GM06990 (cell line): ENCODE measurements around the gene PRKAG1.

Source experiments
- DNase-seq: peaks from one replicate; pipeline ENCODE4 v3.0.0-alpha.2; 2011; ENCODE audit not compliant: insufficient read length; ENCODE audit errors: extremely low read depth
- H3K27me3 ChIP-seq: replicated peaks from 2 replicates; pipeline ENCODE4 v1.6.0; 2011; ENCODE audit warnings: low read length; ENCODE audit not compliant: control insufficient read depth, insufficient read depth
- H3K36me3 ChIP-seq: 2 replicates; pipeline ENCODE4 v1.5.1; 2011; ENCODE audit warnings: low read length; ENCODE audit not compliant: control insufficient read depth, insufficient read depth
- H3K4me3 ChIP-seq: replicated peaks from 2 replicates; pipeline ENCODE4 v1.5.1; 2011; ENCODE audit warnings: low read depth, mild to moderate bottlenecking, control low read depth, low read length
- TF ChIP-seq, protein P1 (sequence below): IDR thresholded peaks from 2 replicates; pipeline ENCODE4 v1.5.1; 2011; ENCODE audit warnings: low read length, control low read depth, mild to moderate bottlenecking, inconsistent platforms; ENCODE audit not compliant: insufficient read depth, poor library complexity, severe bottlenecking

PRKAG1 gene

DNA sequence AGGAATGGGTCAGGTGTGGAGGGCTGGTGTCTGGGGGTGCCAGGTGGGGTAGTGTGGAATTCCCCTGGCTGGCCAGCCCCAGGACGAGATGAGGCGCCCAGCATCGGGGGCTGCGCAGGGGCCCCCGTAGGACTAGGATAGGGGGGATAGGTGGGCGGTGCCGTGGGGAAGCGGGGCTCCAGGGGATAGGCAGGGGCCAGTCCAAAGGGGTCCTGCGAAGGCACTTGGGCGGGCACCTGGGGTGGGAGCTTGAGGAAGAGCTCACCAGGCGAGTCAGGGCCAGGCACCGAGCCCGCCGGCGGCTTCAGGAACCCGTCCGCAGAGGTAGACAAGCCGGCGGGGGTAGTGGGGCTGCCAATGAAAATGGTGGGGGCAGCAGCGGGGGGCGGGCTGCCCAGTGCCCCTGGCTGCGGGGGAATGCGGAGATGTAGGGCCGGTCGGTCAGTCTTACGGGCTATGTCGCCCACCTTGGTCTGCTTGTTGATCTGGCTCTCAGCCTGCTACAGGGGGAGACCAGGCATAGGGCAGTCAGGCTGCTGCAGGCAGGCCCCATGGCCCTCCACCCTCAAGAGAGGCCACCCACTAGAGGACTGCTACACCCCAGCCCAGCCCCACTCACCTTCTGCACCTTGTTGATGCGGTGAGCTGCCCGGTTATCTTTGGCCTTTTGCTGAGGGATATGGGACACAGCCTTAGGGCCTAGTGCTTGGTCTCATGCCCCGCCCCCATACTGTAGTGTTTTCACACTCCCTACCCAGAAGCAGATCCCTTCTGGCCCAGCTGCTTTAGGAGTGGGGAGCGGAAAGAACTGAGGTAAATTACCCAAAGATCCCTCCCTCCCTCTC lies 22.7 kb upstream of the PRKAG1 start:
- Histone ChIP-seq H3K4me3 (no peak overlapping the region), H3K36me3 (peaks cover 70% of the 10 kb centered on the region), H3K27me3 (no peaks in the 10 kb centered on the region)
- TF ChIP-seq, protein P1, sequence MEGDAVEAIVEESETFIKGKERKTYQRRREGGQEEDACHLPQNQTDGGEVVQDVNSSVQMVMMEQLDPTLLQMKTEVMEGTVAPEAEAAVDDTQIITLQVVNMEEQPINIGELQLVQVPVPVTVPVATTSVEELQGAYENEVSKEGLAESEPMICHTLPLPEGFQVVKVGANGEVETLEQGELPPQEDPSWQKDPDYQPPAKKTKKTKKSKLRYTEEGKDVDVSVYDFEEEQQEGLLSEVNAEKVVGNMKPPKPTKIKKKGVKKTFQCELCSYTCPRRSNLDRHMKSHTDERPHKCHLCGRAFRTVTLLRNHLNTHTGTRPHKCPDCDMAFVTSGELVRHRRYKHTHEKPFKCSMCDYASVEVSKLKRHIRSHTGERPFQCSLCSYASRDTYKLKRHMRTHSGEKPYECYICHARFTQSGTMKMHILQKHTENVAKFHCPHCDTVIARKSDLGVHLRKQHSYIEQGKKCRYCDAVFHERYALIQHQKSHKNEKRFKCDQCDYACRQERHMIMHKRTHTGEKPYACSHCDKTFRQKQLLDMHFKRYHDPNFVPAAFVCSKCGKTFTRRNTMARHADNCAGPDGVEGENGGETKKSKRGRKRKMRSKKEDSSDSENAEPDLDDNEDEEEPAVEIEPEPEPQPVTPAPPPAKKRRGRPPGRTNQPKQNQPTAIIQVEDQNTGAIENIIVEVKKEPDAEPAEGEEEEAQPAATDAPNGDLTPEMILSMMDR = no peak
- no peak for DNase-seq

DNA sequence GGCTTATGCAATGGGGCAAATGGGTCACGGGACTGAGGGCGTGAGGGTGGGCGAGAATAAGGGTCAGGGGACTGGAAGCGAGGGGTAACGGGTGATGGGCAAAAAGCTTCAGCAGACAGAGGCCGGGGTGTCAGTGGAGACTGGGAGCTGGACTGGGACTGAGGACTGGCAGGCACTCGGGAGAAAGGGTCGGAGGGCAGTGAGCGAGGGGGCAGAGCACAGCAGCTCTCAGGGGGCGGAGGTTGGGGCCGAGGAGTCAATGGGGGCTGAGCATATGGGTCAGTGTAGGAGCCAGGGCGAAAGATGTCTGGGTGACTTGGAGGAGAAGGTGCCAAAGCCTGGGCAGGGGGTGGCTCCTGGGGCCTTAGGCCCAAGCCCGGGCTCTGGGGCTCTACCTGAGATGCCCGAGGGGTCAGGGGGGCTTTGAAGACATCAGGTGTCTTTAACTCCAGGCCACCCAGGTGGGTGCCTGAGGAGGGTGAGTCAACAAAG lies 21.8 kb upstream of the PRKAG1 start:
- TF ChIP-seq, protein P1 = no peak
- no peaks in the 10 kb centered on the region for H3K27me3 ChIP-seq
- no peak for DNase-seq
- no peak overlapping the region for H3K4me3 ChIP-seq
- H3K36me3 ChIP-seq = peaks cover 62% of the 10 kb centered on the region

DNA sequence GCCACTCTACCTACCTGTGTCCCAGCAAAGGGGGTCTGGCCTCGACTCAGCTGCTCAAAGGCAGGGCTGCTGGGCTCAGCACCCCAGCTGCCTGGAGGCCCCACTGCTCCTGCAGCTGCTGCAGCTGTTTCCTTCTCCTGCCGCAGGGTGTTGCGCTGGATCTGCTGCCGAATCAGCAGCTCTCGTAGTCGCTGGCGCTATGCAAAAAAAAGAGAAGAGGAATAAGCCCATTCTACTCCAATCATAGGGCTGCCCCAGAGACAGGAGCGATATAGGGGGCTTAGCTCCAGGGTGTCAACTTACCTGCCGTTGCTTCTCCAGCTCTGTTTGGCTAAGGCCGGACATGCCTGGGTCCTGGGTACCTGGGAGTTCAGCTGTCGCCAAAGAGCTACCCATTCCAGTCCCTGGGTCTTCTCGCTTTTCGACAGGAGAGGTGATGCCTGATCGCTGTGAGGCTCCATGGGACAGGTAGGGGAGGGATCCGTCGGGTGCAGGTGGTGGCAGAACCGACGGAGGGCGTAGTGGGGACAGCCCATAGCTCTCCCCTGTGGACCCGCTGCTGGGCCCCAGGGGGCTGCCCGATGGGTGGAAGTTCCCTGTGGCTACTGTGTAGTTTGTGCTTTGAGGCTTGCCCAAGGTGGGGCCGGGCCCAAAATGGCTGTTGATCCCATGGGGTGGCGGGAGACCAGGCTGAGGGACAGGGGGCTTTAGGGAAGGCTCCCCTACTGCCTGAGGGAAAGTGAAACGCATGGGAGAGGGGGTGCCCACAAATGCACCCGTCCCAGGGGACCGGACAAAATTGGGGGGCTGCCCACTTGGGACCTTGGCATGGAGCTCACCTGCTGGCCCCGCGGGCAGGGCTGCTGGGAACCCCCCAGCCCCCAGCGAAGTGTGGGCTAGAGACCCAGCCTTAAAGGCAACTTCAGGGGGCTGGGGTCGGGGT lies 21.1 kb upstream of the PRKAG1 start:
- Histone ChIP-seq H3K36me3 (peaks cover 64% of the 10 kb centered on the region), H3K4me3 (no peak overlapping the region), H3K27me3 (no peaks in the 10 kb centered on the region)
- TF ChIP-seq, protein P1 = no peak
- no peak for DNase-seq

DNA sequence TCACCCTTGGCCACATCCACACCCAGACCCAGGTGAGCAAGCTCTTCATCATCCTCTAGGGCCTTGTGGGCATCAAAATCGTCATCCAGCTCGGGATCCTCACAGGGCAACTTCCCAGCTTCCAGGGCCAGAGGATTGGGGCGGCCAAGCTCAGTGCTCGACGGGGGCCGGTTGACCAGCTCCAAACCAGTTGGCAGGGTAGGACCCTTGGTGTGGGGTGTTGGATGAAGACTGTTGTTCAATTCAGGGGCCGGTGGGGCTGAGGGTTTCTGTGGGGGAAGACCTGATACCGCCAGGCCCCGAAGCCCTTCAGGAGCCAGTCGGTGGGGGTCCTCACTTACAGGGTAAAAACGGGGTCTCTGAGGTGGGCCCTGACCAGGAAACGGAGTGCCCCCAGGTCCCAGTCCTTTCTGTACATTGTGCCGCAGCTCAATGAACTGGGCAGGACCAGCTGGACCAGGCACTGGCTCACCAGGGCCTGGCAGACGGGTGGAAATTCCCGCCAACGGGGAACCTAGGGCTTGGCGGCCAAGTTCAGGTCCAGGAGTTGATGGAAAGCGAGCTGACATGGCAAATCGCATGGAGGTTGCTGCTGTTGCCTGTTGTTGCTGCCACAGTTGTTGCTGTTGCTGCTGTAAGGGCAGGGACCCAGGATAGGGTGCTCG lies 19.8 kb upstream of the PRKAG1 start:
- DNase-seq = no peak
- TF ChIP-seq, protein P1 = no peak
- Histone ChIP-seq H3K27me3 (no peaks in the 10 kb centered on the region), H3K4me3 (no peak overlapping the region), H3K36me3 (peaks cover 63% of the 10 kb centered on the region)

DNA sequence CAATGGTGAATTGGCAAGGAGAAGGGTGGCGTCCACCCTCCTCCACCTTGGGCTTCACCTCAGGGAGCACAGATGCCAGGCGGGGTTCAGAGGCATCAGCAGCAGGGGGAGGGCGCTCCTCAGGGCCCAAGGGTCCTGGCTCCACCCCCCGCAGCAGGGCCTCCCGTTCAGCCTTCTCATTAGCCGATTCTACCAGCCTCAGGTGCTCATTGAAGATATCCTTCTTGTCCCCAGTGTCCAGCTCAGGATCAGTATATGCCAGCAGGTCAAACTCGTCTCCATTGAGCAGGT lies 19.3 kb upstream of the PRKAG1 start:
- Histone ChIP-seq H3K27me3 (no peaks in the 10 kb centered on the region), H3K36me3 (peaks cover 64% of the 10 kb centered on the region), H3K4me3 (no peak overlapping the region)
- TF ChIP-seq, protein P1 = no peak
- DNase-seq = no peak
